G401.6 (cell line): ENCODE data around the gene DOK3.

Experiments
- FAIRE-seq: peaks from 2 replicates; lab custom pipeline; 2012; peaks lifted over from hg19 to GRCh38; lab: Jason Lieb, UNC

Gene DOK3

GRCh38 chr5:177483042-177483441 lies 26.6 kb downstream of the DOK3 start:
- FAIRE-seq, result no peak

DNA sequence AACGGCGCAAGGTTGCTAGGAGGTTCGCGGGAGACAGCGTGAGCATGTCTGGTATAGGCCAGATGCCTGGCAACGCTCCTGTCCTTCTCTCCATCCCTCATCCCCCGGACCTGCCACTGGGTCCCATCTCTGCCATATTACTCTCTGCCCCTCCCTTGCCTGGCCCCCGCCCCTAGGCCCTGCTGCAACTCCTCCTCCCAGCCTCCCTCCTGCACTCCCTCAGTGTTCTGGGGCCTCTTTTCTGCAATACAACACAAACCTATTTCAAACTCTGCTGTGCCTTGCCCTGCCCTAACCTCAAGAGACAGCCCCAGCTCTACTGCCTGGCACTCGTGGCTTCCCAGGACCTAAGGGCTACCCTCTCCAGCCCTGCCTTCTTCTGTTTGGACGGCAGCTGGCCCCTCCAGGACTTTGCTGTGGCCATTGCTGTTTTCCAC lies 27.2 kb downstream of the DOK3 start:
- no peak for FAIRE-seq

- no peak for FAIRE-seq
Observed at GRCh38 chr5:177479774-177480173, 29.9 kb downstream of the DOK3 start.

GRCh38 chr5:177478711-177479646 lies 30.6 kb downstream of the DOK3 start:
- FAIRE-seq, result no peak

- no peak for FAIRE-seq
Observed at GRCh38 chr5:177477701-177478477, 31.7 kb downstream of the DOK3 start.

DNA sequence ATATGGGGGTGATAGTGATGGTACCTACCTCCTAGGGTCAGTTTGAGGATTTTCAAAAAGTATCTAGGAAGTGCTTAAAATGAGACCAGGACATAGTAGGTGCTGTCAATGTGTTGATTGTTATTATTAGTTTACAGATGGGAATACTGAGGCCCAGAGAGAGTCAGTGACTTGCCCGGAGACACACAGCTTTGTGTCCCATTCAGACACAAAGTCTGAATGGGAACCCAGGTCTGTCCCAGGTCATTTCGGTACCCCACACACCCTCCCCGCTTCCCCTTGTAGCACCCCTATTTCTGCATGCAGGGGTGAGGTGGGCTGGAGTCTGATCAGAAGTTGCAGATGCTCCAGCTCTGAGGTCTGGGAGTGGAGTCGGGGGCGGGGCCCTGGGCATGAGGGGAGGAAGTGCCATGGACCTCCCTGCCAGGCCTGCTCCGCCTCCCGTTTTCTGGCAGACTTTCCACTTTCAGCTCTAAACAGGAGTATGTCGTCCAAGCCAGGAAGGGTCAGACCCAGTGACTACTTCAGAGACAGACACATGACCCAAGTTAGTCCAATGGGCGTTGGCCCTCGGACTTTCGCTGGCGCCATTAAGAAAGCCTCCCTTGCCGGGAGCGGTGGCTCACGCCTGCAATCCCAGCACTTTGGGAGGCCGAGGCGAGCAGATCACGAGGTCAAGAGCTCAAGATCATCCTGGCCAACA lies 32.9 kb downstream of the DOK3 start:
- FAIRE-seq, result no peak

DNA sequence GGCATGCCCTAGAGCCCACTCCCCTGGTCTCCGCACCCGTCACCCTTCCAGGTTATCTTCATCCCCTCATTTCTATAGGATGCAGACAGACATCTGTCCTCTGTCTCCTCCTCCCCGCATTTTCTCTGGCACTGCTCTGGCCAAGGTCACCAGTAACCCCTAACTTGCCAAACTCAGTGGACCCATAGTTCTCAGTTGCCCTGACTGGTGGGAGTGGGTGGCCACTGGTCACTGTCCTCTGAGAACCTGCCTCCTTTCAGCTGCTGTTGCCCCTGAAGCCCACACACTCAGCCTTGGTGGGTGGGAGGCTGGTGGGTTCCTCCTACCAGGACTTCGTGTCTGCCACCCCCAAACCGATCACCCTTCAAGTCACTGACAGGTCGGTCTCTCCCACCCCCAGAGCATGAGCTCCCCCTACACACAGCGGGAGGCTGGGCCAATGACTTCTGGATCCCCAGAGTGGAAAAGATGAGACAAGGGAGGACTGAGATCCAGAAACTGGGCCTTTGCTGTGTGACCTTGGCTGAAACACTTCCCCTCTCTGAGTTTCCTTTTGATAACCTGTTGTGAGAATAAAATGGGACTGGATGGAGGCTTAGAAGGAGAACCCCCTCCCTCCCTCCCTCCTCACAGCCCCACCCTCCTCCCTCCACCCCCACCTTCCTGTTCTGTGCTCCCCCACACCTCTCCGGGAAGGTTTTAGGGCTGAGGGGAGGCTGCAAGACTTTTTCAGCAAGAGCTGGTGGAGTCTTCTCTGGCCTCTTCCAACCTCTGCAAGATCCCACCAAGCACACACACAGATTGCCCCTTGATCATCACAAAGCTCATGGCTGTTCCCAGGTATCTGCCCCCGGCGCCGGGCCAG lies 33.8 kb downstream of the DOK3 start:
- no peak for FAIRE-seq

GRCh38 chr5:177474846-177475562 lies 34.6 kb downstream of the DOK3 start:
- no peak for FAIRE-seq

- no peak for FAIRE-seq
Observed at GRCh38 chr5:177474002-177474476, 35.6 kb downstream of the DOK3 start.

DNA sequence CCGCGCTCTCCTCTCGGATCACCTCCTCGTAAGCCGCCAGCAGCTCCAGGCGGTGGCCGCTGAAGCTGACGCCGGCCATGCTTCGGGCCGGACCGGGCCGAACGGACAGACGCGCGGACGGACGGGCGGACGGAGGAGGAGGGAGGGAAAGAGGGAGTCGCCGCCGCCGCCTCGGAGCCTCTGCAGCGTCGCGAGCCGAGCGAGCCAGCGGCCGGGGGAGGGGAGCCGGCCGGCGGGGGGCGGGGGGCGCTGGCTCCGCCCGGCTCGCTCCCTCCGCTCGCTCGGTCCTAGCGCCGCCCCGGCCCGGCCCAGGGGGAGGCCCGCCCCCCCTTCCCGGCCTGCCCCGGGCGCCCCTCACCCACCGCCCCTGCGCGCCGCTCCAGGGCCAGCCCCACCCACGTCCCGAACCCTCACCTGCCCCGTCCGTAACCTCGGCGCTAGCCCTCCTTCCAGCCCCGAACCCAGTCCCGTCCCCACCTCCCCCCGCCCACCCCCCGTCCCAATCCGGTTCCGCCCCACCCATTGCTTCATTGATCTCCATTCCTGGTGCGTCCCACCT lies 36.1 kb downstream of the DOK3 start, which contains the start of gene DBN1:
Gene DBN1, minus strand, starts transcription at position 192 of the 559 bp plus-strand sequence. Its CDS starts 113 bp downstream, at position 79.
- no peak for FAIRE-seq

GRCh38 chr5:177472460-177473442 lies 36.9 kb downstream of the DOK3 start:
- no peak for FAIRE-seq

GRCh38 chr5:177471610-177472356 lies 37.8 kb downstream of the DOK3 start:
- no peak for FAIRE-seq

- FAIRE-seq, result no peak
Observed at GRCh38 chr5:177470759-177471536, 38.7 kb downstream of the DOK3 start.

- FAIRE-seq, result no peak
Observed at GRCh38 chr5:177469750-177470525, 39.7 kb downstream of the DOK3 start.

- no peak for FAIRE-seq
Observed at GRCh38 chr5:177468685-177469628, 40.7 kb downstream of the DOK3 start.

DNA sequence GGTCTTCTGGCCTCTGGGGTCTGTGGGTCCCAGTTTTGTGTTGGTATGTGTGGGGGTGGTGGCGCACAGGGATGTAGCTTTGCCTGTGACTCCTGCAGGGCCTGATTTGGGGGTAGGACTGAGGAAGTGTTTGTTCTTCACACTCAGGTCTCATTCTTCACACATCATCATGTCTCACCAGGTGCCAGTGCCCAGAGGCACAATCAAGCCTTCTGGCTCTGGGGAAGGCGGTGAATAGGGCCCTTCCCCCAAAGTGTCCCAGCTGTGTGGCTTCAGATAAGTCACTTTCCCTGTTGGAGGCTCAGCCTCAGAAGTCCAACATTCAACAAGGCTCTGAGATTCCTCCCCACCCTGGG lies 41.3 kb downstream of the DOK3 start:
- no peak for FAIRE-seq
